ENCODE measurements around the gene CEBPB. TPM values are rescaled to one million over a fixed set of nuclear protein-coding genes. Genes with fewer than 3 reads are reported as not detected.

CEBPB gene
- total and polyA plus RNA-seq, 3 donors from 2014 or later = 11.3 to 40.0 (median 25.9) TPM

DNA sequence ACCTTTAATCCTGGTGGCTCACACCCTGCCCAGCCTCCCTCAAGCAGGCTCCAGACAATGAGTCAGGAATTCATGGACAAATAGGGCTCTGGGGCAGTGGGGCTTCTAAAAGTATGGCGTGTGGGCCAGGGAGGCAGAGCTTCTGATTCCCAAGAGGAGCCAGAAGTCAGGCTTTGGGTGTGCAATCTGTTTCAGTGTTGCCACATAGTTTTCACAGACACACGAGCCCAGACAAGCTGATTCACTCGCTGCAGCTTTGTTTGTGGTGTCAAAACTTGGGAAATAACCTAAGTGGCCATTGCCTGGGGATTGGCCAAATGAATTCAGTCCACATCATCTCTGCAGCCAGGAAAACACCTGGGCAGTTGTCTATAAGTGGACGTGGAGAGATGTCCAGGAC is 46.3 kb upstream of the CEBPB start:
- Histone ChIP-seq H3K27me3 (no peaks in the 10 kb centered on the region), H3K36me3 (ENCODE audit: low read depth, missing control alignments) (no peaks in the 10 kb centered on the region), H3K27ac (no peak overlapping the region), H3K4me1 (peaks cover 5% of the 10 kb centered on the region), H3K9me3 (no peaks in the 10 kb centered on the region), H3K4me3 (no peak overlapping the region)
- TF ChIP-seq, protein P1, sequence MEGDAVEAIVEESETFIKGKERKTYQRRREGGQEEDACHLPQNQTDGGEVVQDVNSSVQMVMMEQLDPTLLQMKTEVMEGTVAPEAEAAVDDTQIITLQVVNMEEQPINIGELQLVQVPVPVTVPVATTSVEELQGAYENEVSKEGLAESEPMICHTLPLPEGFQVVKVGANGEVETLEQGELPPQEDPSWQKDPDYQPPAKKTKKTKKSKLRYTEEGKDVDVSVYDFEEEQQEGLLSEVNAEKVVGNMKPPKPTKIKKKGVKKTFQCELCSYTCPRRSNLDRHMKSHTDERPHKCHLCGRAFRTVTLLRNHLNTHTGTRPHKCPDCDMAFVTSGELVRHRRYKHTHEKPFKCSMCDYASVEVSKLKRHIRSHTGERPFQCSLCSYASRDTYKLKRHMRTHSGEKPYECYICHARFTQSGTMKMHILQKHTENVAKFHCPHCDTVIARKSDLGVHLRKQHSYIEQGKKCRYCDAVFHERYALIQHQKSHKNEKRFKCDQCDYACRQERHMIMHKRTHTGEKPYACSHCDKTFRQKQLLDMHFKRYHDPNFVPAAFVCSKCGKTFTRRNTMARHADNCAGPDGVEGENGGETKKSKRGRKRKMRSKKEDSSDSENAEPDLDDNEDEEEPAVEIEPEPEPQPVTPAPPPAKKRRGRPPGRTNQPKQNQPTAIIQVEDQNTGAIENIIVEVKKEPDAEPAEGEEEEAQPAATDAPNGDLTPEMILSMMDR (IDR thresholded peaks at IDR 0.05) = no peak
- no peak for TF ChIP-seq POLR2A (IDR thresholded peaks at IDR 0.05)
- no peak for DNase-seq
- 70 to 71% methylated on average over 4 of the region's 4 CpGs for WGBS, 2 donors
- intact Hi-C loops (cut with DNase I; ENCODE audit: low total_unique reads) = no loop called here

DNA sequence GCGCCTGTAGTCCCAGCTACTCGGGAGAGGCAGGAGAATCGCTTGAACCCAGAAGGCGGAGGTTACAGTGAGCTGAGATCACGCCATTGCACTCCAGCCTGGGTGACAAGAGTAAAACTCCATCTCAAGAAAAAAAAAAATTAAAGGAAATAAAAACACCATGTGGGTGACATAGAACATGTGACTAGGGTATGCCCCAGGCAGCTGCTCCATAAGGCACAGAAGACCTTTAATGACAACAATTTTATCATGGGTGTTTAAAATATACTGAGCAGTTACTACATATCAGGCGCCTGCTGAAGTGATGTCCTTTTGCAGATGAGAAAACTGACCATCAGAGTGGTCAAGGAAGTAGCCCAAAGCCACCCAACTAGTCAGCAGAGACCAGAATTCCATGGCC is 45.1 kb upstream of the CEBPB start:
- no peaks in the 10 kb centered on the region for H3K36me3 ChIP-seq (ENCODE audit: low read depth, missing control alignments)
- WGBS, 2 donors = 91% methylated on average over 6 of the region's 6 CpGs
- H3K4me1 ChIP-seq = no peaks in the 10 kb centered on the region
- H3K27me3 ChIP-seq = no peaks in the 10 kb centered on the region
- no peak overlapping the region for H3K4me3 ChIP-seq
- H3K27ac ChIP-seq = no peak overlapping the region
- H3K9me3 ChIP-seq = no peaks in the 10 kb centered on the region
- no peak for DNase-seq
- TF ChIP-seq, protein P1 (IDR thresholded peaks at IDR 0.05) = no peak
- no peak for TF ChIP-seq POLR2A (IDR thresholded peaks at IDR 0.05)
- intact Hi-C loops (cut with DNase I; ENCODE audit: low total_unique reads) = no loop called here

DNA sequence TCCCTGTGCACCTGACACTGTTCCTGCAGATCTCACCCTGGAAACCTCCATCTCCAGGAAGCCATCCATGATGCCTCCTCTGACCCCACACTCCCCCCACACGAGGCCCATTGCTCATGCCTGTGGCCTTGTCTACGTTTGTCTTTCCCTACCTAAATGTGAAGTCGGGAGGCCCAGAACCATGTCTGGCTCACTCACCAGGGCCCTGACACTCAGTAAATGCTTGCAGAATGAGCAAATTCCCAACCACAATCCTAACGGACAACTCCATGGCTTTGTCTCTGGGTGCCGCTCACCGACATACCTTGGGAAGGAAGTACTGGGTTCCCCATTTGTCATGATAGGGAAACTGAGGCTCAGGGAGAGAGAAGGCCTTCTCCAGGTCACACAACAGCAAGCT is 44.4 kb upstream of the CEBPB start:
- no peaks in the 10 kb centered on the region for H3K9me3 ChIP-seq
- no peak overlapping the region for H3K27ac ChIP-seq
- DNase-seq = no peak
- H3K36me3 ChIP-seq (ENCODE audit: low read depth, missing control alignments) = no peaks in the 10 kb centered on the region
- 76 to 98% methylated on average over 2 to 6 of the region's 6 CpGs for WGBS, 2 donors
- no peaks in the 10 kb centered on the region for H3K27me3 ChIP-seq
- H3K4me3 ChIP-seq = no peak overlapping the region
- H3K4me1 ChIP-seq = no peaks in the 10 kb centered on the region
- no peak for TF ChIP-seq POLR2A (IDR thresholded peaks at IDR 0.05)
- TF ChIP-seq, protein P1 (IDR thresholded peaks at IDR 0.05) = no peak
- intact Hi-C loops (cut with DNase I; ENCODE audit: low total_unique reads) = no loop called here

- Histone ChIP-seq H3K9me3 (no peaks in the 10 kb centered on the region), H3K27ac (no peak overlapping the region), H3K36me3 (ENCODE audit: low read depth, missing control alignments) (no peaks in the 10 kb centered on the region), H3K27me3 (no peaks in the 10 kb centered on the region), H3K4me3 (no peak overlapping the region), H3K4me1 (peaks cover 5% of the 10 kb centered on the region)
- 71 to 80% methylated on average over 17 of the region's 17 CpGs for WGBS, 2 donors
- intact Hi-C loops (cut with DNase I; ENCODE audit: low total_unique reads) = no loop called here
- TF ChIP-seq POLR2A (IDR thresholded peaks at IDR 0.05) = no peak
- TF ChIP-seq, protein P1 (IDR thresholded peaks at IDR 0.05) = no peak
- DNase-seq = no peak
Measured at GRCh38 chr20:50146732-50147662, 43.6 kb upstream of the CEBPB start.
